GM18502 (cell line): ENCODE results near the gene MPI.
A peak's percentile ranks its signal among the peaks of the same experiment; 100 is the strongest.
"Not testable (repeated sequence)": the region's sequence is repeated elsewhere in the genome, so short reads cannot be mapped to it uniquely, and the experiment has no call there.

ENCODE experiments used
- ATAC-seq: cut with Tn5 transposase; IDR thresholded peaks from one replicate; pipeline ENCODE4 v1.9.1; 2021; ENCODE audit warnings: mild to moderate bottlenecking; ENCODE audit not compliant: unreplicated experiment, poor library complexity

Gene MPI

GRCh38 chr15:74920456-74920855 lies 30.6 kb downstream of the MPI start:
- ATAC-seq = no peak

- no peak for ATAC-seq
Observed at GRCh38 chr15:74924525-74924924, 34.7 kb downstream of the MPI start.

GRCh38 chr15:74928771-74929198 lies 38.9 kb downstream of the MPI start:
- ATAC-seq = no peak

- no peak for ATAC-seq
Observed at GRCh38 chr15:74933573-74933972, 43.7 kb downstream of the MPI start.

- ATAC-seq = not testable (repeated sequence)
Observed at GRCh38 chr15:74935193-74935592, 45.4 kb downstream of the MPI start.

GRCh38 chr15:74937272-74937589 lies 47.4 kb downstream of the MPI start:
- ATAC-seq = no peak

- ATAC-seq = peak; percentile 90
Observed at GRCh38 chr15:74937590-74938371, 47.9 kb downstream of the MPI start, which contains the start of gene COX5A. Gene COX5A, minus strand, starts transcription at chr15:74938073. Its CDS starts 59 bp downstream, at chr15:74938014.

- ATAC-seq = no peak
Observed at GRCh38 chr15:74950078-74950908, 60.5 kb downstream of the MPI start.

GRCh38 chr15:74951006-74951405 lies 61.2 kb downstream of the MPI start:
- no peak for ATAC-seq
